SU-DHL-6 (cell line): ENCODE data around the gene VAPA.
"Not testable (repeated sequence)": the region's sequence is repeated elsewhere in the genome, so short reads cannot be mapped to it uniquely, and the experiment has no call there.

ENCODE experiments used
- CTCF ChIP-seq: fragments of 200-600 bp; sonication (generic); IDR thresholded peaks from one replicate; pipeline ENCODE4 v1.5.1; 2017; ENCODE audit warnings: antibody characterized with exemption, mild to moderate bottlenecking, low read length, moderate library complexity; ENCODE audit not compliant: insufficient read depth, poor library complexity, severe bottlenecking
- EZH2phosphoT487 ChIP-seq: fragments of 200-600 bp; sonication (generic), shearing (Covaris generic); conservative IDR thresholded peaks from 2 replicates; pipeline ENCODE4 v1.6.1; 2018; ENCODE audit warnings: mild to moderate bottlenecking, antibody characterized with exemption, low read length, moderate library complexity, mixed read lengths

GRCh38 chr18:9899550-9899930 lies 14.3 kb upstream of the VAPA start:
- not testable (repeated sequence) for TF ChIP-seq CTCF, EZH2phosphoT487
